Measurements from ENCODE around the gene ATP6V1G2. TPM values are rescaled to one million over a fixed set of nuclear protein-coding genes. Genes with fewer than 3 reads are reported as not detected.

The ATP6V1G2 gene
- total RNA-seq, 1 donor from 2014 or later: 1.7 TPM

- intact Hi-C loops (cut with micrococcal nuclease): loop anchor here (2.0 kb wide), 1 partner anchor 17 kb away; the partner anchor contains the start of gene TNF
Observed at GRCh38 chr6:31557443-31558317, 11.3 kb upstream of the ATP6V1G2 start.

- intact Hi-C loops (cut with micrococcal nuclease): no loop called here
Observed at GRCh38 chr6:31556307-31556706, 9.9 kb upstream of the ATP6V1G2 start.

GRCh38 chr6:31551371-31551770 is 5.0 kb upstream of the ATP6V1G2 start:
- intact Hi-C loops (cut with micrococcal nuclease): loop anchor here (1.0 kb wide), 1 partner anchor 47 kb away; no protein-coding TSS in a partner anchor

GRCh38 chr6:31548544-31548873 is 2.1 kb upstream of the ATP6V1G2 start:
- intact Hi-C loops (cut with micrococcal nuclease): loop anchor here (10.0 kb wide), 2 partner anchors 186 to 406 kb away; partner anchors contain the start of genes CLIC1, NELFE and SKIC2

- intact Hi-C loops (cut with micrococcal nuclease): loop anchor here (1.0 to 10.0 kb wide), 8 partner anchors 21 to 407 kb away; partner anchors contain the start of genes BAG6, CLIC1, GPANK1 and HSPA1B
Observed at GRCh38 chr6:31547727-31548543, 1.5 kb upstream of the ATP6V1G2 start.

- intact Hi-C loops (cut with micrococcal nuclease): loop anchor here (1.0 to 10.0 kb wide), 10 partner anchors 22 to 408 kb away; partner anchors contain the start of genes BAG6, CLIC1, GPANK1 and HSPA1B
Observed at GRCh38 chr6:31546958-31547726, 734 bp upstream of the ATP6V1G2 start, which contains the start of gene NFKBIL1. Gene NFKBIL1 (plus strand): TSS chr6:31547608. CDS start chr6:31547695, 87 bp downstream.

GRCh38 chr6:31545291-31545690 is 1.1 kb downstream of the ATP6V1G2 start:
- intact Hi-C loops (cut with micrococcal nuclease): loop anchor here (10.0 kb wide), 2 partner anchors 190 to 410 kb away; partner anchors contain the start of genes CLIC1, NELFE and SKIC2

- intact Hi-C loops (cut with micrococcal nuclease): loop anchor here (5.0 to 10.0 kb wide), 4 partner anchors 142 to 588 kb away; partner anchors contain the start of genes CLIC1, FKBPL, MICA and NELFE
Observed at GRCh38 chr6:31544676-31545075, 1.7 kb downstream of the ATP6V1G2 start.

GRCh38 chr6:31543639-31544038 is 2.8 kb downstream of the ATP6V1G2 start:
- intact Hi-C loops (cut with micrococcal nuclease): loop anchor here (5.0 to 10.0 kb wide), 4 partner anchors 141 to 589 kb away; partner anchors contain the start of genes CLIC1, FKBPL, MICA and NELFE

- intact Hi-C loops (cut with micrococcal nuclease): loop anchor here (1.0 to 10.0 kb wide), 9 partner anchors 48 to 590 kb away; partner anchors contain the start of genes BAG6, CLIC1, FKBPL and HLA-C
Observed at GRCh38 chr6:31541658-31542521, 4.5 kb downstream of the ATP6V1G2 start, which contains the start of gene DDX39B. Gene DDX39B (minus strand): TSS chr6:31542003. CDS start chr6:31540532, 1,471 bp downstream.

- intact Hi-C loops (cut with micrococcal nuclease): loop anchor here (1.0 to 10.0 kb wide), 8 partner anchors 47 to 591 kb away; partner anchors contain the start of genes CLIC1, FKBPL, HLA-C and MICA
Observed at GRCh38 chr6:31541059-31541657, 5.2 kb downstream of the ATP6V1G2 start.

- intact Hi-C loops (cut with micrococcal nuclease): loop anchor here (1.0 to 10.0 kb wide), 8 partner anchors 46 to 592 kb away; partner anchors contain the start of genes CLIC1, FKBPL, HLA-C and MICA
Observed at GRCh38 chr6:31540640-31541039, 5.8 kb downstream of the ATP6V1G2 start.

- intact Hi-C loops (cut with micrococcal nuclease): no loop called here
Observed at GRCh38 chr6:31538805-31539400, 7.5 kb downstream of the ATP6V1G2 start.

GRCh38 chr6:31535538-31536324 is 10.7 kb downstream of the ATP6V1G2 start:
- intact Hi-C loops (cut with micrococcal nuclease): no loop called here

GRCh38 chr6:31534521-31535040 is 11.8 kb downstream of the ATP6V1G2 start:
- intact Hi-C loops (cut with micrococcal nuclease): no loop called here

- intact Hi-C loops (cut with micrococcal nuclease): no loop called here
Observed at GRCh38 chr6:31534011-31534410, 12.4 kb downstream of the ATP6V1G2 start.

GRCh38 chr6:31533455-31533841 is 13.0 kb downstream of the ATP6V1G2 start:
- intact Hi-C loops (cut with micrococcal nuclease): no loop called here

All from T-helper 2 cell treated with Interferon-gamma antibody and Interleukin-4, amounts not matched to agents 100 ng/mL and 5 ng/mL, for 36 hours (primary cell).